Astrocyte (in vitro differentiated cells and primary cell): ENCODE measurements around the gene TMOD1.

Source experiments
- EZH2 ChIP-seq: IDR thresholded peaks from 2 replicates; pipeline ENCODE4 v1.6.1; 2012; ENCODE audit warnings: mild to moderate bottlenecking, low read length, inconsistent platforms; ENCODE audit not compliant: insufficient read depth
- TF ChIP-seq, protein P1 (sequence below): IDR thresholded peaks from 2 replicates; pipeline ENCODE4 v1.5.1; 2011; ENCODE audit warnings: low read depth, mild to moderate bottlenecking, inconsistent platforms, low read length, moderate library complexity; ENCODE audit not compliant: insufficient read depth

DNA sequence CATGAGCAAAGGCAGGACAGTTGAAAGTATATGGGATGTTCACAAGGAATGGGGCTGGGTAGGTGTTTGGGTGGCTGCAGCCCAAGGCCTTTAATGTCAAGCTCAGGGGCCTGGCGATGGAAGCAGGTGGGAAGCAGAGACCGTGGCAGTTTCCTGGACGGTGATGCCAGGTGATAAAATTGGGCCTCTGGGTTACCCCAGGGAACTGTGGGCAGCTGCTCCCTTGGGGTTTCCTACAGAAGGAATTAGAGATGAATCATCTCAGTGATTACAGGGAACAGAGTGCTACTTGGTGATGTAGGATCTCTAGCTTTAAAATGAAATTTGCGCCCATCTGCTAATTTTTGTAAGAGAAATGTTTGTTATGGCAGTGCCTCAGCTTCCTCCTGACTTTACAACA, 92.5 kb downstream of the TMOD1 start:
- TF ChIP-seq, protein P1, sequence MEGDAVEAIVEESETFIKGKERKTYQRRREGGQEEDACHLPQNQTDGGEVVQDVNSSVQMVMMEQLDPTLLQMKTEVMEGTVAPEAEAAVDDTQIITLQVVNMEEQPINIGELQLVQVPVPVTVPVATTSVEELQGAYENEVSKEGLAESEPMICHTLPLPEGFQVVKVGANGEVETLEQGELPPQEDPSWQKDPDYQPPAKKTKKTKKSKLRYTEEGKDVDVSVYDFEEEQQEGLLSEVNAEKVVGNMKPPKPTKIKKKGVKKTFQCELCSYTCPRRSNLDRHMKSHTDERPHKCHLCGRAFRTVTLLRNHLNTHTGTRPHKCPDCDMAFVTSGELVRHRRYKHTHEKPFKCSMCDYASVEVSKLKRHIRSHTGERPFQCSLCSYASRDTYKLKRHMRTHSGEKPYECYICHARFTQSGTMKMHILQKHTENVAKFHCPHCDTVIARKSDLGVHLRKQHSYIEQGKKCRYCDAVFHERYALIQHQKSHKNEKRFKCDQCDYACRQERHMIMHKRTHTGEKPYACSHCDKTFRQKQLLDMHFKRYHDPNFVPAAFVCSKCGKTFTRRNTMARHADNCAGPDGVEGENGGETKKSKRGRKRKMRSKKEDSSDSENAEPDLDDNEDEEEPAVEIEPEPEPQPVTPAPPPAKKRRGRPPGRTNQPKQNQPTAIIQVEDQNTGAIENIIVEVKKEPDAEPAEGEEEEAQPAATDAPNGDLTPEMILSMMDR, result no peak
- TF ChIP-seq EZH2, result no peak
